Omental fat pad (tissue), 4 donors: ENCODE measurements around the gene PARK7. TPM values are rescaled to one million over a fixed set of nuclear protein-coding genes. Genes with fewer than 3 reads are reported as not detected.

Experiments used
- ATAC-seq: fragments of 150-250 bp; one replicate; pipeline ENCODE4 v1.9.1; 2016; ENCODE audit warnings: mild to moderate bottlenecking, moderate library complexity; ENCODE audit not compliant: low FRiP score
- DNase-seq: peaks from one replicate; pipeline ENCODE4 v3.0.0-alpha.2; 2019; ENCODE audit warnings: low spot score
- CTCF ChIP-seq, 3 donors: fragments of 450-650 bp; IDR thresholded peaks; one replicate each; pipeline ENCODE4 v1.5.1; 2016 to 2017; ENCODE audit warnings: antibody characterized with exemption in 3 of 3, mild to moderate bottlenecking in 3 of 3, moderate library complexity in 2 of 3
- total RNA-seq, 4 donors: library from RNA; depleted of rRNA; stranded (reverse); fragments of >200 nt; gene quantifications; one replicate each; pipeline ENCODE4 v1.1.0, GENCODE V29; 2016

The PARK7 gene
- total RNA-seq, 4 donors from 2014 or later, result 151 to 260 (median 216) TPM

- ATAC-seq (no peak), DNase-seq (no peak)
- no peak for TF ChIP-seq CTCF (IDR thresholded peaks at IDR 0.05)
Observed at GRCh38 chr1:8014381-8014988, 53.0 kb downstream of the PARK7 start.

- DNase-seq (no peak), ATAC-seq (peak; percentile 62)
- TF ChIP-seq CTCF (IDR thresholded peaks at IDR 0.05), result no peak
Observed at GRCh38 chr1:8015036-8015808, 53.7 kb downstream of the PARK7 start.

GRCh38 chr1:8015809-8016165 lies 54.3 kb downstream of the PARK7 start:
- ATAC-seq (peak; percentile 34), DNase-seq (no peak)
- TF ChIP-seq CTCF (IDR thresholded peaks at IDR 0.05), result no peak

- no peak for TF ChIP-seq CTCF (IDR thresholded peaks at IDR 0.05)
- DNase-seq (no peak), ATAC-seq (no peak)
Observed at GRCh38 chr1:8016210-8016894, 54.8 kb downstream of the PARK7 start.

GRCh38 chr1:8016895-8017241 lies 55.4 kb downstream of the PARK7 start:
- ATAC-seq, result no peak
- DNase-seq, result no peak
- TF ChIP-seq CTCF (IDR thresholded peaks at IDR 0.05), result no peak

GRCh38 chr1:8017495-8018197 lies 56.1 kb downstream of the PARK7 start:
- no peak for TF ChIP-seq CTCF (IDR thresholded peaks at IDR 0.05)
- DNase-seq, result no peak
- ATAC-seq, result no peak
